C4-2B (cell line): ENCODE results near the gene TRIM32.

Experiments used
- ZFX ChIP-seq: fragments of 450-650 bp; IDR thresholded peaks from 2 replicates; pipeline ENCODE4 v1.6.1; 2017
- TF ChIP-seq, protein P1 (sequence below): fragments of 450-650 bp; conservative IDR thresholded peaks from 2 replicates; pipeline ENCODE4 v1.5.1; 2017; ENCODE audit warnings: mild to moderate bottlenecking

DNA sequence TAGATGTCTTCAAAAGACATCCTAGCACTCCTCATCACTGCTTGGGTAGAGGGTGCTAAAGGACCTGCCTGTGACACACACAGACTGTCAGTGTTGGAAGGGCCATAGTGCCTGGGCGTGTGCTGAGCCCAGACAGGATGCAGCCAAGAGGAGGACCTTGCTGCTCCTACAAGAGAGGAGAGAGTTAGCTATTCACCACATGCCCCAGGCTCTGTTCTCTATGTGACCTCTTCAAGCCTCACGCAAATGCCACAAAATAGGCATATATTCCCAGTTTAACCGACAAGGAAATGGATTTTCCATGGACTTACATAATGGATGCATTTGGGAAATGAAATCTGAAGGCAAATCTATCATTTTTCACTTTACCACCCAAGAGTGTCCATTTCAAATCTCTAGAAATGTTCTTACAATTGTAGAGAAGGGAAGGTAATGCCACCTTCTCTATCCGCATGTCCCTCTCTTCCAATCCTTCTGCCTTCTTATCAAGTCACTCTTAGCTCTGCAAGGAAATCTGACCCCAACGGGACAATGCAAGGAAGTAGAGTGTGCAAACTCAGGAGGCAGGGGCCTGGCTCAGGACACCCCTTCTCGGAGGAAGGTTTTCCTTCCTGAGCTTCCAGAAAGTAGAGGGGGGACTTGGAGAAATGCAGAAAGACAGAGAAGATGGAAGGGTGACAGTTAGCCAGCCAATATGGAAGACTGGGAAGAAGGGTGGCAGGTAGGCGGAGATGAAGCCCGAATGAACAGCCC, 49.5 kb downstream of the TRIM32 start:
- TF ChIP-seq, protein P1, sequence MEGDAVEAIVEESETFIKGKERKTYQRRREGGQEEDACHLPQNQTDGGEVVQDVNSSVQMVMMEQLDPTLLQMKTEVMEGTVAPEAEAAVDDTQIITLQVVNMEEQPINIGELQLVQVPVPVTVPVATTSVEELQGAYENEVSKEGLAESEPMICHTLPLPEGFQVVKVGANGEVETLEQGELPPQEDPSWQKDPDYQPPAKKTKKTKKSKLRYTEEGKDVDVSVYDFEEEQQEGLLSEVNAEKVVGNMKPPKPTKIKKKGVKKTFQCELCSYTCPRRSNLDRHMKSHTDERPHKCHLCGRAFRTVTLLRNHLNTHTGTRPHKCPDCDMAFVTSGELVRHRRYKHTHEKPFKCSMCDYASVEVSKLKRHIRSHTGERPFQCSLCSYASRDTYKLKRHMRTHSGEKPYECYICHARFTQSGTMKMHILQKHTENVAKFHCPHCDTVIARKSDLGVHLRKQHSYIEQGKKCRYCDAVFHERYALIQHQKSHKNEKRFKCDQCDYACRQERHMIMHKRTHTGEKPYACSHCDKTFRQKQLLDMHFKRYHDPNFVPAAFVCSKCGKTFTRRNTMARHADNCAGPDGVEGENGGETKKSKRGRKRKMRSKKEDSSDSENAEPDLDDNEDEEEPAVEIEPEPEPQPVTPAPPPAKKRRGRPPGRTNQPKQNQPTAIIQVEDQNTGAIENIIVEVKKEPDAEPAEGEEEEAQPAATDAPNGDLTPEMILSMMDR = no peak
- no peak for TF ChIP-seq ZFX
